NCI-H2227 (cell line): ENCODE data around the gene RBFOX2.
"Not testable (repeated sequence)": the region's sequence is repeated elsewhere in the genome, so short reads cannot be mapped to it uniquely, and the experiment has no call there.

Experiments
- DNase-seq: peaks from one replicate; lab custom pipeline; 2025; ENCODE audit not compliant: unreplicated experiment; lab: John Stamatoyannopoulos, UW

RBFOX2 gene

DNA sequence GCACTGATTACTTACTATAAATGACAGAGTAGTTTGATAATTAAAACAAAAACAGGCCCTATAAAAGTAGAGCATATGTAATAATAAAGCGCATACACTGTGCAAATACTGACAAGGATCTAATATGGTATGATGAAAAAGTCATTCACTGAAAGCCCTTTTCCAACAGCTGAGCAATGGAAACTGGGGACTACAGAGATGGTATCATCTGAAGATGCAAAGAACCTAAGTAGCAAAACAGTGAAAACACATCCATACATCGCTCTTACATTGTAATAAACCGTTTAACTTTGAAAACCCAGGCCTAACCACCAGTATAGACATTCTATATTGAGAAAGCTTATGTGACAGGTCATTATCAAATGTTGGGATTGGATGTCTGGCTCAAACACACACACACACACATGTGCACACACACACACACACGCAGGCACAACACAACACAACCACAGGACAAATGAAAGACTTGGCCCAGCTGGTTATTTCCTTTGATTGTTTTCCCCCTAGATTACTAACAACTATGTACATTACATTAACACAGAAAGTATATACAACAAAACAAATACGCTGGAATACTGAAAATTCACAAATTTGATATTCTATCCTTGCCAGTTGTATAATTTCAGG, 191.4 kb downstream of the RBFOX2 start:
- DNase-seq = no peak

DNA sequence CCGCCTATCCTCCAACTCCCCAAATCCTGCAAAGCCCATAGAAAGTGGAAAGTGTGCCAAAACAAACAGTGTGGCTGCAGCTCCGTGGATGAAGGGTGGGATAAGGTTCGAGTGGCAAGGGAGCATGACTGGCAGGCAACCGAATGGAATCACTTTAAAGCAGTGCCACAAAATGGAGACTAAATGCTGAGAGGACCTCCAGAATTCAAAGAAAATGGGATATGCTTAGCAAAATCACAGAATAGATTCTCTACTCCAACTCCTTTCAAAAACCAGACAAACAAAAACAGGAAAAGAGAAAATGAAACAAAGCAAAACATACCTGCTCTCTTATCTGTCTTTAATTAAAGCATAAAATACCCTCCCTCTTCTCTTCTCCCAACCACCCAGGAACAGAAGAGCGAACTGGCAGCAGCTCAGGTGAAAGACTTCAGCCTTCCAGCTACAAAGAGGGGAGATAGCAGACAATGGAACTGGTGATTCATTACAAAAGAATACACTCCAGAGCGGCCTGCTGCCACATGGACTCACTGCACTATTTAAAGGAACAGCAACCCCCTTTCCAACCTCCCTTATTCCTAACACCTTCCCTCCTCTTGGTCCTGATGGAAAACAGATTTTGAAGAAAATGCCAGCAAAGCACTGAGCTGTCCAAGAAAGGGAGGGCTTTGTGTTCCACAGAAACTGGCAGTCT, 192.5 kb downstream of the RBFOX2 start:
- DNase-seq = peak; percentile 21

DNA sequence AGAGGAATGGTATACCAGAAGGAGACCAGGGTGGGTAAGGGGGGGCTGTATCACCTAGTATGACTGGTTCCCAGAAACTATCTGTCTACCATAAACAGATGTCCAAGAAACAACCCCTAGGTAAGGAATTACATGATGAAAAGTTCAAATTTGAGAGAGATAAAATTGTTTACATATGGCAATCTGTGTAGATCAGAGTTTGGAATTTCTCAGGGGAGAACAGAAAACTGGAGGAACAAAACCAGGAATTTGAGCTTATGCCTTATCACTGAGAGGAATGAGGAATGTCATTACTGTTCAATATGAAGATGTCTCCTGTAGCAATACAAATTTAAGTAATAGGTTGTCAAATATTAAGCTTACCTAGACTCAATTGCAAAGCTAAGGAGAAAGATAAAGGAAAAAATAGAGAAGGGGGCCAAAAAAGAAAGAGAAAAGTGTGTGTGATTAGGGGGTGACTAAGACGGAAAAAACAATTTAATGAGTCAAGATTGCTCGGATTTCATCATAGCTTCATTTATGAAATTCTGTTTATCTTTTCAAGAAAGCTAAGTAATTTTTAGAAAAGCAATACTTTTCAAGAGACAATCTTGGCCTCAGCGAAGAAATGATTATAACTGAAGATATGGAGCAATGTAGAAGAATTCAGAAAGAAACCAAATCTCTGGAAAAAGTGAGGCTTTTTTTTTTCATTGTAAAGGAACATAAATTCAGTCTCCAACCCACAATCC, 193.2 kb downstream of the RBFOX2 start:
- DNase-seq = no peak

DNA sequence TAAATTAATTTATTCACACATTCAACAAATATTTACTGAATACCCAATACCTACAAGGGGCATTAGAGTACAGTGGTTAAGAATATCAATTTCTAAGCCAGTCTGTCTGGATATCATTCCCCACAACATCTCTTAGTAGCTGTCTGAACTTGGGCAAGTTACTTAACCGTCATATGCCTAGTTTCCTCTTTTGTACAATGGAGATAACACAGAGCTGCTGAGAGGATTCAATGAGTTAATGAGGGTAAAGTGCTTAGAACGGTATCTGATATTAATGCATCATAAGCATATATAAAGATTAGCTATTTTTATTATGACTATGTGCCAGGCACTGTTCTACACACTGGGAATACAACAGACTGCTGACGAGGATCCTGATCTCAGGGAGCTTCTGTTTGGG, 194.6 kb downstream of the RBFOX2 start:
- no peak for DNase-seq

DNA sequence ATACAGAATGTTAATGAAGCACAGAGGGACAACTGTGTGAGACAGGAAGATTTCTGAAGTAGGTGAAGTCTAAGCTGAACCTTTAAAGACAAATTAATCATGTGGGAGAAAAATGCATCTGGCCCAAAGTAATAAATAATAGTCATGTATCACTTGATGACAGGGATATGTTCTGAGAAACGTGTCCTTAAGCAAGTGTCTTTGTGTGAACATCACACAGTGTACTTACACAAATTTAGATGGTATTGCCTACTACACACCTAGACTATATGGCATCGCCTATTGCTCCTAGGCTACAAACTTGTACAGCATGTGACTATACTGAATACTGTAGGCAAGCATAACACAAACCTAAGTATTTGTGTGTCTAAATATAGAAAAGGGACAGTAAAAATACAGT, 198.3 kb downstream of the RBFOX2 start:
- no peak for DNase-seq

DNA sequence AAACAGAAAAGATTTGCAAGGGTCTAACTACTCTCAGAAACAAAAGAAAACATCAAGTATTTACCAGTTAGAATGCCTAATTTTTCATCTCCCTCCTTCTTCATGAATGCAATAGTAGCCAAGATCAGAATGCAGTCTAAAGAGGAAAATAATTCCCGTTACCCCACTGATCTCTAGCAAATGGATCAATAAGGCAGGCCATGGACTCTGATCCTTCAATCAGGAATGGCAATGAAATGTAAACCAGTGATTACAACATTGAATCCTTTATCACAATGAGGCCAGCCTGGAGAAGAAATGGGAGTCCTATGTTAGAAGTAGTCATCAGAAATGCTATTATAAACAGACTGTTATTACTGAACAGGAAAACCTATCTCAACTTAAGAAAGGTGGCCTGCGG, 204.4 kb downstream of the RBFOX2 start:
- DNase-seq = no peak

DNA sequence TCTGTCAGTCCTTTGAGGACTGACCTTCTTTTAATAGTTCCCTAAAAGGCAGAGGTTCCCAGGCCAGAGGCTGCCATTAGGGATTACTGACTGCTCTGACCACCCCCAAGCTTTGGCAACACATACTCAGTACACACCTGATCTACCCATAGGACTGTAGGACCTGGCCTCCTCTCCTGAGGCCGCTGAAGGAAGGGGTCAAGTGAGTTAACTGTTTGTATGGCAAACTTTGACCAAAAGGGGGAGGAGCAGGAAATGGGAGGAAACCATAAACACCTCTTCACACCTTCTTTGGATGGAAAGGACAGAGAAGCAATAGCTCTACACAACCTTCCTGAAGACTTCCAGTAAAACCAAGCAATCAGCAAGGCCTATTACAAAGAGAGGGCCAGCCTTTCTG, 207.0 kb downstream of the RBFOX2 start:
- no peak for DNase-seq

DNA sequence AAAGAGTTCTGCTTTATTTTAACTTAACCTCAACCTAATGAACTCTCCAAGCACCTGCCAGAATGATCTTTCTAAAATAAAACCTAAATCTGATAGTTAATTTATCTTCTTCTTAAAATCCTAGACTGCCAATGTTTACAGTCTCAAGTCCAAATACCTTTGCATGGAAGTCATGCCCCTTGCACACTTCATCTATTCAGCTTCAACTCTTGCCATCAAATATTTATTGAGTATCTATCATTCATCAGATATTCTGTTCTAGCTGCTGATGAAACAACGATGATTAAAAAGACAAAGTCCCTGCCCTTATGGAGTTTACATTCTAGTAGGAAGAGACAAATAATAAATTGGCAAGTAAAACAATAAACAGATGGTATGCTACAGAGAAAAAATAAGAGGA, 209.2 kb downstream of the RBFOX2 start:
- no peak for DNase-seq

DNA sequence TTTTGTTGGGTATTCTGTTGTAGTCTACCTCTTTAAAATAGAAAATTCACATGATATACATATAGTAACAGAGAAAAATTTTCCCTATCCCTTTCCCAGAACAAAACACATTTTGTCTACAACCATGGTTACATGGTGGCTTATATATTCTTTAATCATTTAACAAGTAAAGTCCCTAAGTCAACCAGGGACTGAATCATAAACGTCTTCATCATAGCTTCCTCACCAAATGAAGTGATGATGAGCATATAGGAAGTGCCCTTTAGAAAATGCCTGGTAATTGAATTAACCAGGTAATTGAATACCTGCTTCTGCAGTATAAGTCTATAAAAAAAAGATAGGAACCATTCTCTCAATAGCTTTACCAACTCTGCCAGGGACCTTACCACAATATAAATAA, 209.7 kb downstream of the RBFOX2 start:
- no peak for DNase-seq

DNA sequence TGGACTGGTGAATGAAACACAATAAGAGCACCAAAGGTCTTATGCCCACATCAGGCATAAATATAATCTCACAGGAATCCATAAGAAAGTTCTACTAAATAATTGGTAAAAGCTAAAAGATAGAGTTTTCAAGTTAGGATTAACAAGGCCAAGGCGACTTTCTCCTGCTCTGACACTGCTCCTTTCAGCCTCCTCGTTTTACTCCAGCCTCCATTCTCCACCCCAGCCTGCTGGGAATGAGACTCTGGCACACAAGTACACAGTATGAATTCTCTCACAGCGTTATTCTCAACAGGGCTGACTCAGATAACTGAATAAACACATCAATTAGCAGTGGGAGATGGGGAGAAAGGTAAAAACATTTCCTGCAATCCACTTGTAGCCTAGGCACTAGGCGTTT, 216.0 kb downstream of the RBFOX2 start:
- no peak for DNase-seq

DNA sequence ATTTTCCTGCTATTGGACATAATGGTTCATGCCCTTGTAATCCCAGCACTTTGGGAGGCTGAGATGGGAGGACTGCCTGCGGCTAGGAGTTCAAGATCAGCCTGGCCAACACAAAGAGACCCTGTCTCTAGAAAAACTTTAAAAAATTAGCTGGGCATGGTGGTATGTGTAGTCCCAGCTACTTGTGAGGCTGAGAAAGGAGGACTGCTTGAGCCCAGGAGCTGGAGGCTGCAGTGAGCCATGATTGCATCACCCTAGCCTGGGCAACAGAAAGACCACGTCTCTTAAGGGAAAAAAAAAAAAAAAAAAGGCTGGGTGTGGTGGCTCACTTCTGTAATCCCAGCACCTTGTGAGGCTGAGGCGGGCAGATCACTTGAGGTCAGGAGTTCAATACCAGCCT, 217.0 kb downstream of the RBFOX2 start:
- DNase-seq = no peak

DNA sequence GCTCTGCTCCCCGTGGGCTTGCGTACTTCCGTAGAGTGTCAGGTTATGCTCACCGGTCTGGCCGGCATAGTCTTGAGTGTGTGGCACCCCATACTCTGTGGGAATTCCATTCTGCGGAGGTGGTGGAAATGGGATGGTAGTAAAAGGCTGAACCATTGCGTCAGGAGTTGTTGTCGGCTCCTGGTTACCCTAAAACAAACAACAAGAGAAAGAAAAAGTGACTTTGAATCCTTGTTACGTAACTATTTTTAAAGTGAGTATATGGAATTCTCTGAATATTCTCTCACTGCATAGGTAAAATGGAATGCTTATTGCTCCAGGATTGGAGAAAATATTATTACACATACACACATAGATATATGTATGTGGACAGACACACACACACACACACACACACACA, 218.8 kb downstream of the RBFOX2 start:
- no peak for DNase-seq

DNA sequence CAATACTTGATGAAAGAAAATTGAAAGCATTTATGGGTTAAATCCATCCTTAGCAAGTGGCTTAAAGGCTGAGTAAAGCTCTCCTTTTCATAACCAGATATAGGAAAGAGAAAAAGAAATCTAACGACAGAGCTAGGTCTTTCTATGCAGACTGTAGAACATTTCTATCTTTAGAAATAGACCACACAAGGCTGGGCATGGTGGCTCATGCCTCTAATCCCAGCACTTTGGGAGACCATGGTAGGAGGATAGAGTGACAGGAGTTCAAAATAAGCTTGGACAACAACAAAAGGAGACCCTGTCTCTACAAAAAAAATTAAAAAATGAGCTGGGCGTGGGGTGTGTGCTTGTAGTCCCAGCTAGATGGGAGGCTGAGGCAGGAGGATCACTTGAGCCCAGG, 220.2 kb downstream of the RBFOX2 start:
- DNase-seq = no peak

DNA sequence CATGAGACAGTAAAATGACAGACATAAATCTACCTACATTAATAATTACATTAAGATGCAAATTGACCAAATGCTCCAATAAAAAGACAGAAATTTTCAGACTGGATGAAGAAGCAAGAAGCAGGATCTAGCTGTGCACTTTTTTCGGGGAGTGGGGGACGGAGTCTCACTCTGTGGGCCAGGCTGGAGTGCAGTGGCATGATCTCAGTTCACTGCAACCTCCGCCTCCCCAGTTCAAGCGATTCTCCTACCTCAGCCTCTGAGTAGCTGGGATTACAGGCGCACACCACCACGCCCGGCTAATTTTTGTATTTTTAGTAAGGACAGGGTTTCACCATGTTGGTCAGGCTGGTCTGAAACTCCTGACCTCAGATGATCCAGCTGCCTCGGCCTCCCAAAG, 222.0 kb downstream of the RBFOX2 start:
- DNase-seq = not testable (repeated sequence)

DNA sequence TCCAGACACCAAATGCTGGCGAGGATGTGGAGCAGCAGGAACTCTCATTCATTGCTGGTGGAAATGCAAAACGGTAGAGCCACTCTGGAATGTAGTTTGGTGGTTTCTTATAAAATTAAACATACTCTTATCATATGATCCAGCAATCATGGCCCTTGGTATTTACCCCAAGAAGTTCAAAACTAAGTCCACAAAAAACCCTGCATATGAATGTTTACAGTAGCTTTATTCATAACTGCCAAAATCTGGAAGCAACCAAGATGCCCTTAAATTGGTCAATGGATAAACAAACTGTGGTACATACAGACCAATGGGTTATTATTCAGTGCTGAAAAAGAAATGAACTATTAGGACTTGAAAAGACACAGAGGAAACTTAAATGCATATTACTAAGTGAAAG, 223.2 kb downstream of the RBFOX2 start:
- no peak for DNase-seq

DNA sequence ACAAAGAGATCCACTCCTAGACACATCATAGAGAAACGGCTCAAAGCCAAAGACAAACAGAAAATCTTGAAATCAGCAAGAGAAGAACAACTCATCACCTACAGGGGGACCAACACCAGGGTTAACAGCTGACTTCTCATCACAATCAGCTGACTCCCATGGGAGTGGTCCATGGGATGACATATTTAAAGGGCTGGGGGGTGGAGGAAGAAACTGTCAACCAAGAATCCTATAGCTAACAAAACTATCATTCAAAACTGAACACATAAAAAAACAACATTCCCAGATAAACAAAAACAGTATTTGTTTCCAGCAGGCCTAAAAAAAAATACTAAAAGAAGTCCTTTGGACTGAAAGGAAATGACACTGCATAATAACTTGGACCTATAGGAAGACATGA, 224.2 kb downstream of the RBFOX2 start:
- no peak for DNase-seq

DNA sequence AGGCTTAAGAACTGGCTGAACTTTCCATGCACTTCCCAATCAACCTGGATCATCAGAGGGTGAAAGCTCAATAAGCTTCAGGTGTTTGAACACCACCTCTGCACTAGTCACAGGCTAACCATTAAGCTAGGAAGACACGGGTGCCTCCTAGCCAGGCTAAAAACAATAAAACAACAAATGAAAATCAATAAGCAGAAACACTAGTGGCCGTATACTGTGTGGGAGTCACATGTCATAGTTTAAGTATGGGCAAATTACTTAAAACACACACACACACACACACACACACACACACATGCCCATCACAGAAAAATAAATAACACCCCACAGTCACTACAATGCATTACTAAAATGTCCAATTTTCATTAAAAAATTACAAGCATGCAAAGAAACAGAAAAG, 225.7 kb downstream of the RBFOX2 start:
- no peak for DNase-seq

DNA sequence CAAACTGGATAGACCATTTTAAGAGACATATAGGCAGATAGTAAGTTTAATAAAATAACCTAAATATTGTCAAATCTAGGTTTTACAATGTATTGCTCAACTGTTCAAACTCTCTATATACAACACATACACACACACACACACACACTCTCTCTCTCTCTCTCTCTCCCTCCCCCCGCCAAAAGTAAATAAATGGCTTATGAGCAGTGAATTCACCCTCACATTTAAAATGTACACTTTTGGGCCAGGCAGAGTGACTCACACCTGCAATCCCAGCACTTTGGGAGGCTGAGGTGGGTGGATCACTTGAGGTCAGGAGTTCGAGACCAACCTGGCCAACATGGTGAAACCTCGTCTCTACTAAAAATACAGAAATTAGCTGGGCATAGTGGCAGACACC, 227.3 kb downstream of the RBFOX2 start:
- DNase-seq = not testable (repeated sequence)

DNA sequence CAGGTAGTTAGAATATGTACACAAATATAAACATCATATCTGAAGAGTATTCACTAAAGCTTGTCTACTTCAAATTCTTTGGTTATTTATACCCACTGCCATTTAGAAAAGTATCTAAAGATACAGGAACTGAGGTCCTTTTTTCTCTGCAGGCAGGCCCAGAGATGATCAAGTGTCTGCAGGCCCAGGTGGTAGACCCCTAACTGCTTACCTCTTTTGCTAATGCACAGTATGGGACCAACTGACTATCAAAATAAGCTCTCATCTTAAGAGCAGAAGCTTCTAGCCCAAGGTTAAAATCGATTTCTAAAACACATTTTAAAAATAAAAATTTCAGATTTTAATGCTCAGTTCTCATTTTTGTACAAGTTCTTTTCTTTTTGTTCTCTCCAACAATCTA, 229.5 kb downstream of the RBFOX2 start:
- no peak for DNase-seq

DNA sequence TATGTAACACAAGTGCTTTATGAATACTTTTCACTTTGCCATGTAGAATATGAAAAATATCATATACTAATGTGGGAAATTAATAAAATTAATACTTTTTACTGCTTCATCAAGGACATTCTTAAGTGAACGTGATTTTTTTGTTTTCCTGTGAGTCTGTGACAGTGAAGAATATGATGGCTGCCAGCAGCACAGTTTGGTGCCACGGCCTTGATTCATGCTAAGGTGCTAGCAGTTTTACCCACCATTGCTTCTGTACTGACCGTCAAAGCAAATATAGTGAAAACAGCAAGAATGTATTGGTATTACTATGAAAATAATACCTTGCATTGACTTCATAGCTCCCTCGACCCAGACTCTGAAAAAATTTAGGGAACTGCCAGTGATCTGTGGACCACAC, 231.2 kb downstream of the RBFOX2 start:
- no peak for DNase-seq

DNA sequence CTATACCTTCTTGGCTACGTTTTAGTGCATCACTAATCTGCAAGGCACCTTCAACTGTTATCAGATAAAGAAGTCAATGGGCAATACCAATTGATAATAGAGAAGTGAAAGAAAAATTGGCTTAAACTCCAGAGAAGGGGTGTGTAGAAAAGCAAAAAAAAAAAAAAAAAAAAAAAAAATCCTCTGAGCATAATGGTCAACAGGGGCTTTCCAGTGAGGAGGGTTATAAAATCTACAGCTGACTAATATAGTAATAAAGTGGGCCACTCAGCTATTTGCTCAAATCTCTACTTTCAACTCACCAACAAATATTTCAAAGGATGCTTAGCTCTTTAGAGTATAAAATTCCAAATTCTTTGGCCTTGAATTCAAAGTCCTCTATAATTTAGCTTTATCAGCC, 233.1 kb downstream of the RBFOX2 start:
- DNase-seq = no peak

DNA sequence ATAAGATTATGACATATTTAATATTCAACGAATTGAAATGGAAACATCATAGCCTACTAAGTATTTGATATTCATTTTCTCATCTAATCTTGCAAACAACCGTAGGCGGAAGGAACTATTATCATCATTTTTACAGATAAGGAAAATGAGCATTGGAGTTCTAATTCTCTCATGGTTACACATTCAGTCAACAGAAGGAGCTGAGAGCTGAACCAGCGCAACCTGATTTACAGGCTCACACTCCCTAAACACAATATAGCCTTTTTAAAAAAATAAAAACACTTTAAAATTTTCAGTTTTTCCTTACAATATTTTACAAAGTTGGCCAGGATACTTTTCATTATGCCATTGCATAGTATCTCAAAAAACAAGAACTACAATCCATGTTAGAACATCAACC, 236.1 kb downstream of the RBFOX2 start:
- DNase-seq = no peak
